ENCODE data around the gene MAST4.

DNA sequence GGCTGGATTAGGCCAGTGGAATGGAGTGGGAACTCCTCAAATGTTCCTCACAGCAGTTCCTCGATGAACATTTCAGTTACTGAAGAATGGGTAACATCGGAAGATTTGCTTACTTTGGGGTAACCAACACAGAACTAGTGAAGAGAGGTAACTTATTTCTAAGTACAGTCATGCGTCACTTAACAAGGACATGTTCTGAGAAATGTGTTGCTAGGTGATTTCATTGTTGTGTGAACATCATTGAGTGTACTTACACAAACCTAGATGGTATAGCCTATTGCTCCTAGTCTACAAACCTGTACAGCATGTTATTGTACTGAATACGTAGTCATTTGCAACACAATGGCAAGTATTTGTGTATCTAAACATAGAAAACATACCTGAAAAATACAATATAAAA is 228.3 kb downstream of the MAST4 start:
- TF ChIP-seq POLR2AphosphoS5 (IDR thresholded peaks at IDR 0.05; ENCODE audit: low read depth, low read length): no peak
- TF ChIP-seq SPI1 (IDR thresholded peaks at IDR 0.05; ENCODE audit: low read depth, low read length): no peak
- TF ChIP-seq POLR2A (IDR thresholded peaks at IDR 0.05; ENCODE audit: low read depth, low read length): no peak
- no peak for TF ChIP-seq TAF1 (IDR thresholded peaks at IDR 0.05; ENCODE audit: low read depth, low read length)

All from GM12891 (cell line).